IMR-90 (cell line): ENCODE results near the gene UBXN1. TPM values are rescaled to one million over a fixed set of nuclear protein-coding genes. Genes with fewer than 3 reads are reported as not detected.
A peak's percentile ranks its signal among the peaks of the same experiment; 100 is the strongest.

Experiments used
- ATAC-seq: fragments of 200-7000 bp; cut with Tn5 transposase; 2 replicates; pipeline ENCODE4 v1.9.1; 2020; ENCODE audit warnings: low read depth, mild to moderate bottlenecking, moderate library complexity
- BruUV-seq: library from RNA; stranded (reverse); fragments of 400-500 nt; replicated peaks from 2 replicates; lab custom pipeline; 2021; lab: Mats Ljungman, UMichigan
- CTCF ChIA-PET: fragments of 300-600 bp; formaldehyde crosslinking; extraction: SDS; loops from one replicate; lab custom pipeline; 2021; ENCODE audit warnings: antibody characterized with exemption; lab: Yijun Ruan, JAX
- POLR2A ChIA-PET: fragments of 300-600 bp; sonication (Branson Sonifier 250); formaldehyde crosslinking; loops from one replicate; lab custom pipeline; 2022; ENCODE audit warnings: antibody characterized with exemption; ENCODE audit not compliant: unreplicated experiment; lab: Charles Lee
- DNase-seq: peaks from one replicate; pipeline ENCODE4 v3.0.0; 2013
- H2AFZ ChIP-seq: replicated peaks from 2 replicates; pipeline ENCODE3; 2013; ENCODE audit warnings: low read length, mild to moderate bottlenecking; ENCODE audit not compliant: poor library complexity
- H2AK5ac ChIP-seq: 2 replicates; pipeline ENCODE4 v1.6.1; 2013; ENCODE audit warnings: low read depth, low read length, inconsistent platforms
- H2AK9ac ChIP-seq: replicated peaks from 2 replicates; pipeline ENCODE3; 2013; ENCODE audit warnings: mild to moderate bottlenecking, low read depth, low read length, moderate library complexity; ENCODE audit not compliant: poor library complexity
- H2BK120ac ChIP-seq: 2 replicates; pipeline ENCODE4 v1.6.1; 2013; ENCODE audit warnings: low read depth, low read length, inconsistent platforms
- H2BK15ac ChIP-seq: 3 replicates; pipeline ENCODE4 v1.6.1; 2013; ENCODE audit warnings: low read depth, low read length, inconsistent platforms
- H2BK20ac ChIP-seq: 2 replicates; pipeline ENCODE4 v1.6.1; 2013; ENCODE audit warnings: low read depth, mild to moderate bottlenecking, inconsistent platforms, low read length, moderate library complexity
- H2BK5ac ChIP-seq: 2 replicates; pipeline ENCODE4 v1.6.1; 2013; ENCODE audit warnings: mild to moderate bottlenecking, low read depth, low read length, inconsistent platforms; ENCODE audit not compliant: poor library complexity, severe bottlenecking
- H3K14ac ChIP-seq: replicated peaks from 2 replicates; pipeline ENCODE4 v1.6.1; 2013; ENCODE audit warnings: low read depth, low read length, inconsistent platforms
- H3K18ac ChIP-seq: 2 replicates; pipeline ENCODE4 v1.6.1; 2013; ENCODE audit warnings: low read depth, low read length, control low read depth
- H3K23ac ChIP-seq: 2 replicates; pipeline ENCODE4 v1.6.1; 2013; ENCODE audit warnings: low read depth, low read length, inconsistent platforms
- H3K27ac ChIP-seq: 2 replicates; pipeline ENCODE4 v1.5.1; 2013; ENCODE audit warnings: mild to moderate bottlenecking, control low read depth, low read length; ENCODE audit not compliant: insufficient read depth
- H3K27me3 ChIP-seq: 2 replicates; pipeline ENCODE4 v1.6.1; 2013; ENCODE audit warnings: low read length; ENCODE audit not compliant: control insufficient read depth, insufficient read depth
- H3K36me3 ChIP-seq: 2 replicates; pipeline ENCODE4 v1.6.1; 2013; ENCODE audit warnings: low read length, mixed read lengths; ENCODE audit not compliant: control insufficient read depth, insufficient read depth
- H3K4ac ChIP-seq: 2 replicates; pipeline ENCODE4 v1.6.1; 2013; ENCODE audit warnings: low read depth, low read length, inconsistent platforms
- H3K4me1 ChIP-seq: 2 replicates; pipeline ENCODE4 v1.6.1; 2013; ENCODE audit warnings: low read length, mixed read lengths; ENCODE audit not compliant: control insufficient read depth, insufficient read depth
- H3K4me2 ChIP-seq: 2 replicates; pipeline ENCODE4 v1.6.1; 2013; ENCODE audit warnings: low read depth, mild to moderate bottlenecking, control low read depth, low read length, moderate library complexity
- H3K4me3 ChIP-seq: 2 replicates; pipeline ENCODE4 v1.5.1; 2013; ENCODE audit warnings: low read depth, mild to moderate bottlenecking, control low read depth, low read length, moderate library complexity; ENCODE audit not compliant: insufficient read depth
- H3K56ac ChIP-seq: 2 replicates; pipeline ENCODE4 v1.6.1; 2013; ENCODE audit warnings: low read length, inconsistent platforms; ENCODE audit not compliant: insufficient read depth; ENCODE audit errors: extremely low read depth
- H3K79me1 ChIP-seq, 2 experiments: 2 replicates each; pipeline ENCODE4 v1.6.1; 2013; ENCODE audit warnings: low read length in 2 of 2, inconsistent platforms in 1 of 2, low read depth in 1 of 2
- H3K9ac ChIP-seq: 2 replicates; pipeline ENCODE4 v1.6.1; 2013; ENCODE audit warnings: low read depth, low read length, control low read depth
- H3K9me1 ChIP-seq: 2 replicates; pipeline ENCODE4 v1.6.1; 2013; ENCODE audit warnings: low read length, inconsistent platforms; ENCODE audit not compliant: insufficient read depth
- H3K9me3 ChIP-seq: 2 replicates; pipeline ENCODE4 v1.6.1; 2013; ENCODE audit warnings: low read length; ENCODE audit not compliant: control insufficient read depth, insufficient read depth
- H4K20me1 ChIP-seq: 2 replicates; pipeline ENCODE4 v1.6.1; 2013; ENCODE audit warnings: low read length, inconsistent platforms; ENCODE audit not compliant: insufficient read depth
- H4K5ac ChIP-seq: 2 replicates; pipeline ENCODE4 v1.6.1; 2013; ENCODE audit warnings: mild to moderate bottlenecking, low read depth, low read length, control low read depth
- H4K8ac ChIP-seq, 2 experiments: 2 replicates each; pipeline ENCODE4 v1.6.1; 2013; ENCODE audit warnings: low read depth in 2 of 2, low read length in 2 of 2, control low read depth in 1 of 2, inconsistent platforms in 1 of 2
- H4K91ac ChIP-seq: 2 replicates; pipeline ENCODE4 v1.6.1; 2013; ENCODE audit warnings: low read depth, low read length, inconsistent platforms; ENCODE audit not compliant: insufficient read depth
- NFE2L2 ChIP-seq: fragments of 150-350 bp; IDR thresholded peaks from 2 replicates; pipeline ENCODE4 v1.6.1; 2016; ENCODE audit warnings: low read depth, mild to moderate bottlenecking, low read length
- RAD21 ChIP-seq: IDR thresholded peaks from 2 replicates; pipeline ENCODE4 v1.6.1; 2012; ENCODE audit warnings: low read length, improper control_type of control experiment
- RFX5 ChIP-seq: IDR thresholded peaks from 2 replicates; pipeline ENCODE4 v1.8.0; 2012; ENCODE audit warnings: low read depth, mild to moderate bottlenecking, low read length, moderate library complexity
- SMC3 ChIP-seq: fragments of 150-350 bp; IDR thresholded peaks from 2 replicates; pipeline ENCODE4 v1.6.1; 2016; ENCODE audit warnings: low read depth, mild to moderate bottlenecking, antibody characterized with exemption, low read length, moderate library complexity
- WGBS, 2 experiments: methylation state at CpG; one replicate each; pipeline versions ENCODE4 v1.1.5 to v1.1.7; 2013; ENCODE audit warnings: missing lambda C conversion rate in 2 of 2; ENCODE audit not compliant: insufficient read length in 1 of 2; ENCODE audit errors: extremely low coverage in 2 of 2; 5-methylcytosine and 5-hydroxymethylcytosine counted together
- dilution Hi-C: fragments of 300-500 bp; cut with HindIII; formaldehyde crosslinking; loops from one replicate; pipeline ENCODE4 v1.14.3; 2018; ENCODE audit warnings: low sequenced_read_pairs; ENCODE audit not compliant: unreplicated experiment
- in situ Hi-C: fragments of 300-500 bp; cut with MboI; formaldehyde crosslinking; loops from 3 replicates; pipeline ENCODE4 v1.14.3; 2019; ENCODE audit warnings: low sequenced_read_pairs, inconsistent platforms, mixed read lengths
- intact Hi-C: fragments of 100-400 bp; cut with micrococcal nuclease; formaldehyde crosslinking; loops from 2 replicates; pipeline ENCODE4 v1.10.0; 2022
- polyA plus RNA-seq, 3 experiments: library from polyadenylated mRNA; depleted of rRNA; stranded (reverse); fragments of >200 nt; gene quantifications; 2 replicates each; pipeline ENCODE4 v1.2.3, GENCODE V29; 2012; ENCODE audit warnings: low replicate concordance in 1 of 3
- total RNA-seq: library from RNA; depleted of rRNA; stranded (reverse); fragments of >200 nt; gene quantifications from 2 replicates; pipeline ENCODE4 v1.2.3, GENCODE V29; 2012

UBXN1 gene
- total and polyA plus RNA-seq, 2 of the 4 experiments (the other 2 are of a cell fraction) = 50.0 to 81.6 TPM

GRCh38 chr11:62721994-62722393 is 43.1 kb upstream of the UBXN1 start:
- H2AK9ac ChIP-seq = no peak overlapping the region
- peaks cover 8% of the 10 kb centered on the region; the same call in 1 of the 2 replicates for H3K9me1 ChIP-seq
- ATAC-seq (peak; percentile 42), DNase-seq (peak; percentile 40)
- no peak overlapping the region for H3K27ac ChIP-seq
- CTCF ChIA-PET = no interaction called here
- no peak overlapping the region for H2AFZ ChIP-seq
- in situ Hi-C loops (no loop called here), dilution Hi-C loops (no loop called here), intact Hi-C loops (no loop called here)
- H3K4ac ChIP-seq = no peak overlapping the region
- H2BK5ac ChIP-seq = no peak overlapping the region
- H2AK5ac ChIP-seq = no peak overlapping the region
- no peak overlapping the region for H3K4me2 ChIP-seq
- H3K79me1 ChIP-seq = peaks cover 29 to 50% of the 10 kb centered on the region in 2 experiments
- no peak overlapping the region for H2BK120ac ChIP-seq
- WGBS, 2 experiments = no CpG with 5 or more reads among the region's 7 CpGs
- no peak overlapping the region for H3K56ac ChIP-seq
- H2BK20ac ChIP-seq = no peak overlapping the region
- no peak overlapping the region for H4K5ac ChIP-seq
- no peaks in the 10 kb centered on the region for H3K9me3 ChIP-seq
- H2BK15ac ChIP-seq = no peak overlapping the region
- H3K27me3 ChIP-seq = no peaks in the 10 kb centered on the region
- H3K18ac ChIP-seq = no peak overlapping the region
- peak overlapping the region; percentile 8; the same call in 1 of the 2 replicates for H3K23ac ChIP-seq
- H3K36me3 ChIP-seq = peaks cover 56% of the 10 kb centered on the region
- no peak overlapping the region for H3K14ac ChIP-seq
- no peak overlapping the region for H3K4me3 ChIP-seq
- TF ChIP-seq RAD21 (no peak), SMC3 (no peak), RFX5 (no peak), NFE2L2 (no peak)
- peaks cover 42% of the 10 kb centered on the region for H4K20me1 ChIP-seq
- H3K9ac ChIP-seq = no peak overlapping the region
- no peak overlapping the region for H4K91ac ChIP-seq
- POLR2A ChIA-PET = no interaction called here
- H3K4me1 ChIP-seq = peaks cover 4% of the 10 kb centered on the region; the same call in 1 of the 2 replicates
- 0 out of 4 replicates have a peak overlapping the region, but pooled peaks of 1 of the 2 experiments have one; percentile 13 for H4K8ac ChIP-seq
- BruUV-seq = TSS peak; percentile 90
